T-cell (primary cell): Measurements from ENCODE around the gene SCARB1. TPM values are rescaled to one million over a fixed set of nuclear protein-coding genes. Genes with fewer than 3 reads are reported as not detected.
A peak's percentile ranks its signal among the peaks of the same experiment; 100 is the strongest.

Experiments
- ATAC-seq, 4 experiments: fragments of 200-7000 bp in 3 of 4; fragments of 150-1000 bp in 1 of 4; cut with Tn5 transposase; replicated peaks in 1 of 4; 1 replicate in 3 of 4; 2 replicates in 1 of 4; pipeline ENCODE4 v1.10.0; 2021; ENCODE audit warnings: moderate library complexity in 3 of 4, mild to moderate bottlenecking in 2 of 4, moderate number of reproducible peaks in 1 of 4
- CTCF ChIA-PET, 2 donors: fragments of 300-600 bp; sonication (Branson Sonifier 250); formaldehyde crosslinking; loops; one replicate each; lab custom pipeline; 2022; ENCODE audit warnings: antibody characterized with exemption in 2 of 2; lab: Charles Lee
- POLR2A ChIA-PET, 2 donors: fragments of 300-600 bp; sonication (Branson Sonifier 250); formaldehyde crosslinking; loops; one replicate each; lab custom pipeline; 2022; ENCODE audit warnings: antibody characterized with exemption in 2 of 2; lab: Charles Lee
- DNase-seq, 35 experiments: peaks; one replicate each; pipeline versions ENCODE4 v3.0.0 to v3.0.0-alpha.2; 2013 to 2023
- H3K27ac ChIP-seq: one replicate; pipeline ENCODE4 v1.5.1; 2013; ENCODE audit warnings: low read length
- H3K27me3 ChIP-seq, 2 experiments: replicated peaks in 1 of 2; 1 replicate in 1 of 2; 2 replicates in 1 of 2; pipeline versions ENCODE4 v1.6.1 to v1.7.0; 2013; ENCODE audit warnings: low read length in 1 of 2, mixed read lengths in 1 of 2; ENCODE audit not compliant: control insufficient read depth in 2 of 2, insufficient read depth in 2 of 2; ENCODE audit errors: extremely low read depth in 1 of 2
- H3K36me3 ChIP-seq, 2 donors: 1 replicate in 1 of 2; 2 replicates in 1 of 2; pipeline versions ENCODE4 v1.6.1 to v1.7.0; 2013; ENCODE audit warnings: low read length in 1 of 2; ENCODE audit not compliant: control insufficient read depth in 2 of 2, insufficient read depth in 1 of 2; ENCODE audit errors: extremely low read depth in 1 of 2
- H3K4me1 ChIP-seq, 2 experiments: 1 replicate in 1 of 2; 2 replicates in 1 of 2; pipeline versions ENCODE4 v1.6.1 to v1.7.0; 2013; ENCODE audit warnings: low read length in 2 of 2, mixed read lengths in 1 of 2; ENCODE audit not compliant: insufficient read depth in 2 of 2, control insufficient read depth in 1 of 2; ENCODE audit errors: extremely low read depth in 1 of 2
- H3K4me3 ChIP-seq, 2 donors: 1 replicate in 1 of 2; 2 replicates in 1 of 2; pipeline versions ENCODE4 v1.5.1 to v1.7.0; 2013; ENCODE audit warnings: mild to moderate bottlenecking in 2 of 2, low read length in 1 of 2, moderate library complexity in 1 of 2; ENCODE audit not compliant: control insufficient read depth in 1 of 2; ENCODE audit errors: extremely low read depth in 1 of 2
- H3K9me3 ChIP-seq: 2 replicates; pipeline ENCODE4 v1.7.0; 2013
- H3K27ac Mint-ChIP-seq, 2 donors: one replicate each; pipeline ENCODE4 v1.8.0; 2020 to 2021; ENCODE audit warnings: mild to moderate bottlenecking in 2 of 2, mixed read lengths in 2 of 2
- H3K27me3 Mint-ChIP-seq, 2 donors: one replicate each; pipeline ENCODE4 v1.8.0; 2021 to 2022; ENCODE audit warnings: mixed read lengths in 2 of 2
- H3K36me3 Mint-ChIP-seq: one replicate; pipeline ENCODE4 v1.8.0; 2021; ENCODE audit warnings: mixed read lengths
- H3K4me1 Mint-ChIP-seq, 3 donors: one replicate each; pipeline ENCODE4 v1.8.0; 2020 to 2022; ENCODE audit warnings: mixed read lengths in 3 of 3, mild to moderate bottlenecking in 1 of 3
- H3K4me3 Mint-ChIP-seq, 3 donors: one replicate each; pipeline ENCODE4 v1.8.0; 2020 to 2022; ENCODE audit warnings: mild to moderate bottlenecking in 3 of 3, mixed read lengths in 3 of 3, moderate library complexity in 3 of 3
- H3K9me3 Mint-ChIP-seq, 3 donors: one replicate each; pipeline ENCODE4 v1.8.0; 2020 to 2022; ENCODE audit warnings: mixed read lengths in 3 of 3
- WGBS: methylation state at CpG from one replicate; pipeline ENCODE4 v1.1.5; 2013; ENCODE audit warnings: missing lambda C conversion rate; ENCODE audit not compliant: insufficient coverage; 5-methylcytosine and 5-hydroxymethylcytosine counted together
- total RNA-seq, 35 experiments: library from RNA in 6 of 35; stranded (reverse) in 6 of 35; fragments of 120-200 nt in 1 of 35; gene quantifications; one replicate each; pipeline versions ENCODE4 v1.2.1 to v1.2.4 and lab custom pipeline; 2013 to 2026

SCARB1 gene
- total RNA-seq, 5 donors from 2014 or later (not counting 1 experiment from before 2014, with no cell fraction given) = 3.1 to 5.6 (median 4.5) TPM

- ChIA-PET POLR2A (no interaction called here), CTCF (interaction anchor here in 1 of 2 donors (0.6 kb wide), 1 partner anchor 93 kb away, joined by 4 read pairs; no protein-coding TSS in a partner anchor)
- no peak overlapping the region for H3K27ac Mint-ChIP-seq
- DNase-seq = no peak
- H3K4me1 Mint-ChIP-seq = peaks cover 18 to 31% (median 30%) of the 10 kb centered on the region in 3 donors
- H3K36me3 Mint-ChIP-seq = no peaks in the 10 kb centered on the region
- H3K27me3 Mint-ChIP-seq = peaks cover 4 to 13% of the 10 kb centered on the region in 2 donors
- Histone ChIP-seq H3K36me3 (no peaks in the 10 kb centered on the region), H3K4me3 (no peak overlapping the region), H3K4me1 (peaks cover 2 to 25% of the 10 kb centered on the region in 2 experiments), H3K27ac (no peak overlapping the region), H3K27me3 (peaks cover 0 to 20% of the 10 kb centered on the region in 2 experiments), H3K9me3 (no peaks in the 10 kb centered on the region)
- ATAC-seq = no peak
- 95% methylated on average over 6 of the region's 7 CpGs for WGBS
- H3K4me3 Mint-ChIP-seq = no peak overlapping the region
- H3K9me3 Mint-ChIP-seq = no peaks in the 10 kb centered on the region
Measured at GRCh38 chr12:124865728-124866127, 2.1 kb upstream of the SCARB1 start.

GRCh38 chr12:124864326-124864752 is 675 bp upstream of the SCARB1 start:
- peaks cover 3 to 10% of the 10 kb centered on the region in 2 donors for H3K27me3 Mint-ChIP-seq
- H3K4me3 Mint-ChIP-seq = peak overlapping the region; percentile 69 to 82 (median 76)
- H3K36me3 ChIP-seq = no peaks in the 10 kb centered on the region
- H3K27ac Mint-ChIP-seq = peak overlapping the region; percentile 77 to 80
- ChIA-PET CTCF (interaction anchor here (0.6 to 0.7 kb wide), 2 partner anchors 38 to 1072 kb away, joined by 3 to 4 read pairs; no protein-coding TSS in a partner anchor), POLR2A (no interaction called here)
- peaks cover 0 to 15% of the 10 kb centered on the region in 2 experiments for H3K27me3 ChIP-seq
- DNase-seq (no peak), ATAC-seq (no peak)
- H3K4me3 ChIP-seq = peak overlapping the region in 1 of 2 donors; percentile 45
- 96% methylated on average over 13 of the region's 14 CpGs for WGBS
- peak overlapping the region; percentile 23 for H3K27ac ChIP-seq
- H3K4me1 ChIP-seq = peaks cover 2 to 21% of the 10 kb centered on the region in 2 experiments
- H3K36me3 Mint-ChIP-seq = no peaks in the 10 kb centered on the region
- H3K4me1 Mint-ChIP-seq = peaks cover 18 to 29% (median 28%) of the 10 kb centered on the region in 3 donors
- H3K9me3 Mint-ChIP-seq = no peaks in the 10 kb centered on the region
- no peaks in the 10 kb centered on the region for H3K9me3 ChIP-seq

GRCh38 chr12:124862768-124863415 is 772 bp downstream of the SCARB1 start:
- H3K9me3 ChIP-seq = no peaks in the 10 kb centered on the region
- peak in 3 of 4 experiments; percentile 3 to 19 (median 15) for ATAC-seq
- ChIA-PET CTCF (no interaction called here), POLR2A (no interaction called here)
- Mint-ChIP-seq H3K9me3 (no peaks in the 10 kb centered on the region), H3K4me1 (peaks cover 17 to 21% (median 18%) of the 10 kb centered on the region in 3 donors), H3K27me3 (no peaks in the 10 kb centered on the region), H3K36me3 (no peaks in the 10 kb centered on the region), H3K4me3 (peak overlapping the region; percentile 72 to 82 (median 79)), H3K27ac (no peak overlapping the region)
- H3K4me3 ChIP-seq = peak overlapping the region; percentile 45 to 65
- no peaks in the 10 kb centered on the region for H3K36me3 ChIP-seq
- H3K27ac ChIP-seq = no peak overlapping the region
- WGBS = 17% methylated on average over 19 of the region's 22 CpGs
- H3K4me1 ChIP-seq = peaks cover 2 to 16% of the 10 kb centered on the region in 2 experiments
- peak in 5 of 35 experiments; percentile 2 to 28 (median 10) for DNase-seq
- peaks cover 0 to 9% of the 10 kb centered on the region in 2 experiments for H3K27me3 ChIP-seq

- peaks cover 2 to 16% of the 10 kb centered on the region in 2 experiments for H3K4me1 ChIP-seq
- no peaks in the 10 kb centered on the region for H3K9me3 ChIP-seq
- Mint-ChIP-seq H3K27me3 (no peaks in the 10 kb centered on the region), H3K36me3 (no peaks in the 10 kb centered on the region), H3K9me3 (no peaks in the 10 kb centered on the region), H3K27ac (no peak overlapping the region), H3K4me1 (peaks cover 17 to 21% (median 18%) of the 10 kb centered on the region in 3 donors), H3K4me3 (peak overlapping the region; percentile 72 to 82 (median 79))
- no peak for ATAC-seq
- H3K27ac ChIP-seq = no peak overlapping the region
- CTCF ChIA-PET = no interaction called here
- POLR2A ChIA-PET = no interaction called here
- H3K27me3 ChIP-seq = peaks cover 0 to 9% of the 10 kb centered on the region in 2 experiments
- H3K36me3 ChIP-seq = no peaks in the 10 kb centered on the region
- no peak overlapping the region for H3K4me3 ChIP-seq
- WGBS = 71% methylated on average over 4 of the region's 8 CpGs
- no peak for DNase-seq
Measured at GRCh38 chr12:124861898-124862676, 1.6 kb downstream of the SCARB1 start.

GRCh38 chr12:124861492-124861891 is 2.2 kb downstream of the SCARB1 start:
- H3K27me3 Mint-ChIP-seq = no peaks in the 10 kb centered on the region
- H3K36me3 Mint-ChIP-seq = no peaks in the 10 kb centered on the region
- ATAC-seq = no peak
- peaks cover 17 to 21% (median 18%) of the 10 kb centered on the region in 3 donors for H3K4me1 Mint-ChIP-seq
- Histone ChIP-seq H3K36me3 (no peaks in the 10 kb centered on the region), H3K27ac (no peak overlapping the region), H3K27me3 (peaks cover 0 to 9% of the 10 kb centered on the region in 2 experiments), H3K4me3 (no peak overlapping the region), H3K9me3 (no peaks in the 10 kb centered on the region), H3K4me1 (peaks cover 2 to 16% of the 10 kb centered on the region in 2 experiments)
- 90% methylated on average over 9 of the region's 9 CpGs for WGBS
- H3K9me3 Mint-ChIP-seq = no peaks in the 10 kb centered on the region
- ChIA-PET POLR2A (no interaction called here), CTCF (no interaction called here)
- H3K27ac Mint-ChIP-seq = no peak overlapping the region
- H3K4me3 Mint-ChIP-seq = peak overlapping the region in 1 of 3 donors; percentile 79
- DNase-seq = no peak

GRCh38 chr12:124857921-124858461 is 5.7 kb downstream of the SCARB1 start:
- ATAC-seq (no peak), DNase-seq (no peak)
- H3K4me1 Mint-ChIP-seq = peaks cover 11 to 17% (median 12%) of the 10 kb centered on the region in 3 donors
- no peak overlapping the region for H3K27ac Mint-ChIP-seq
- no peaks in the 10 kb centered on the region for H3K36me3 ChIP-seq
- no peaks in the 10 kb centered on the region for H3K9me3 Mint-ChIP-seq
- no peak overlapping the region for H3K27ac ChIP-seq
- CTCF ChIA-PET = no interaction called here
- no peak overlapping the region for H3K4me3 Mint-ChIP-seq
- H3K27me3 ChIP-seq = peaks cover 0 to 6% of the 10 kb centered on the region in 2 experiments
- H3K4me1 ChIP-seq = peaks cover 0 to 6% of the 10 kb centered on the region in 2 experiments
- H3K9me3 ChIP-seq = no peaks in the 10 kb centered on the region
- no peaks in the 10 kb centered on the region for H3K36me3 Mint-ChIP-seq
- POLR2A ChIA-PET = no interaction called here
- WGBS = 90% methylated on average over 8 of the region's 11 CpGs
- no peak overlapping the region for H3K4me3 ChIP-seq
- no peaks in the 10 kb centered on the region for H3K27me3 Mint-ChIP-seq
